SK-N-SH (cell line): ENCODE measurements around the gene ANO4.

Experiments used
- REST ChIP-seq: IDR thresholded peaks from 2 replicates; pipeline ENCODE4 v1.6.1; 2012; ENCODE audit warnings: mild to moderate bottlenecking, low read depth, low read length, moderate library complexity
- TF ChIP-seq, protein P1 (sequence below): fragments of 200-600 bp; sonication (generic); IDR thresholded peaks from 2 replicates; pipeline ENCODE4 v1.6.1; 2017; ENCODE audit warnings: antibody characterized with exemption, mild to moderate bottlenecking, moderate library complexity

DNA sequence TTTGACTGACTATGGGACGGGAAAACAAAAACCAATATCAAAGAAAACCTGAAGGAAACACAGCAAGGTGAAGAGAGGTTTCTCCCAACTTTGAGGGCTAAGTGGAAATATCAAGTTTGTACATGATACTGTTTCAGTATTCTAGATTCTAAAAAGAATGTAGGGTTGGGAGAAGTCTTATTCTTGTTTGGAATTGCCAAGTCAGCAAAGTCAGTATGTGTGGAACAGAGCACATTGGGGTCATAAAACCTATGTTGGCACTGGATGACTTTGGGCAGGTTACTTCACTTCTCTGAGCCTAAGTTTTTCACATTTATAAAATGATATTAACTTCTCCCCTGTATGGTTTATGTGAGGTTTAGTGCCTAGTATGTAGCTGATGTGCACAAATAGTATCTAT, 182.2 kb downstream of the ANO4 start:
- TF ChIP-seq, protein P1, sequence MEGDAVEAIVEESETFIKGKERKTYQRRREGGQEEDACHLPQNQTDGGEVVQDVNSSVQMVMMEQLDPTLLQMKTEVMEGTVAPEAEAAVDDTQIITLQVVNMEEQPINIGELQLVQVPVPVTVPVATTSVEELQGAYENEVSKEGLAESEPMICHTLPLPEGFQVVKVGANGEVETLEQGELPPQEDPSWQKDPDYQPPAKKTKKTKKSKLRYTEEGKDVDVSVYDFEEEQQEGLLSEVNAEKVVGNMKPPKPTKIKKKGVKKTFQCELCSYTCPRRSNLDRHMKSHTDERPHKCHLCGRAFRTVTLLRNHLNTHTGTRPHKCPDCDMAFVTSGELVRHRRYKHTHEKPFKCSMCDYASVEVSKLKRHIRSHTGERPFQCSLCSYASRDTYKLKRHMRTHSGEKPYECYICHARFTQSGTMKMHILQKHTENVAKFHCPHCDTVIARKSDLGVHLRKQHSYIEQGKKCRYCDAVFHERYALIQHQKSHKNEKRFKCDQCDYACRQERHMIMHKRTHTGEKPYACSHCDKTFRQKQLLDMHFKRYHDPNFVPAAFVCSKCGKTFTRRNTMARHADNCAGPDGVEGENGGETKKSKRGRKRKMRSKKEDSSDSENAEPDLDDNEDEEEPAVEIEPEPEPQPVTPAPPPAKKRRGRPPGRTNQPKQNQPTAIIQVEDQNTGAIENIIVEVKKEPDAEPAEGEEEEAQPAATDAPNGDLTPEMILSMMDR, result no peak
- TF ChIP-seq REST, result no peak
